GM19397 (cell line): ENCODE data around the gene FAM107A.

ENCODE experiments used
- ATAC-seq: cut with Tn5 transposase; IDR thresholded peaks from one replicate; pipeline ENCODE4 v1.9.1; 2021; ENCODE audit warnings: mild to moderate bottlenecking, moderate library complexity; ENCODE audit not compliant: unreplicated experiment

Gene FAM107A

GRCh38 chr3:58591517-58592510 is 14.6 kb upstream of the FAM107A start:
- ATAC-seq, result no peak

- ATAC-seq, result no peak
Measured at GRCh38 chr3:58588030-58588614, 10.9 kb upstream of the FAM107A start.

GRCh38 chr3:58586776-58587192 is 9.6 kb upstream of the FAM107A start:
- ATAC-seq, result no peak

- ATAC-seq, result no peak
Measured at GRCh38 chr3:58585994-58586393, 8.8 kb upstream of the FAM107A start.

GRCh38 chr3:58585005-58585786 is 8.0 kb upstream of the FAM107A start:
- peak; percentile 90 for ATAC-seq

GRCh38 chr3:58584690-58585004 is 7.5 kb upstream of the FAM107A start:
- no peak for ATAC-seq

- ATAC-seq, result no peak
Measured at GRCh38 chr3:58581328-58582091, 4.3 kb upstream of the FAM107A start.

- no peak for ATAC-seq
Measured at GRCh38 chr3:58580826-58581327, 3.7 kb upstream of the FAM107A start.

GRCh38 chr3:58578873-58579272 is 1.7 kb upstream of the FAM107A start:
- ATAC-seq, result no peak

- ATAC-seq, result no peak
Measured at GRCh38 chr3:58576716-58577115, 475 bp downstream of the FAM107A start.

GRCh38 chr3:58575971-58576652 is 1.1 kb downstream of the FAM107A start:
- no peak for ATAC-seq

- no peak for ATAC-seq
Measured at GRCh38 chr3:58574682-58575081, 2.5 kb downstream of the FAM107A start.

- no peak for ATAC-seq
Measured at GRCh38 chr3:58574106-58574505, 3.1 kb downstream of the FAM107A start.

- no peak for ATAC-seq
Measured at GRCh38 chr3:58573640-58574039, 3.6 kb downstream of the FAM107A start.

- no peak for ATAC-seq
Measured at GRCh38 chr3:58572634-58573230, 4.5 kb downstream of the FAM107A start.

- no peak for ATAC-seq
Measured at GRCh38 chr3:58572013-58572633, 5.1 kb downstream of the FAM107A start.

GRCh38 chr3:58570851-58571250 is 6.3 kb downstream of the FAM107A start:
- no peak for ATAC-seq

- ATAC-seq, result no peak
Measured at GRCh38 chr3:58569287-58570001, 7.7 kb downstream of the FAM107A start.
